Measurements from ENCODE around the gene MTA3.
"Not testable (repeated sequence)": the region's sequence is repeated elsewhere in the genome, so short reads cannot be mapped to it uniquely, and the experiment has no call there.

Gene MTA3

DNA sequence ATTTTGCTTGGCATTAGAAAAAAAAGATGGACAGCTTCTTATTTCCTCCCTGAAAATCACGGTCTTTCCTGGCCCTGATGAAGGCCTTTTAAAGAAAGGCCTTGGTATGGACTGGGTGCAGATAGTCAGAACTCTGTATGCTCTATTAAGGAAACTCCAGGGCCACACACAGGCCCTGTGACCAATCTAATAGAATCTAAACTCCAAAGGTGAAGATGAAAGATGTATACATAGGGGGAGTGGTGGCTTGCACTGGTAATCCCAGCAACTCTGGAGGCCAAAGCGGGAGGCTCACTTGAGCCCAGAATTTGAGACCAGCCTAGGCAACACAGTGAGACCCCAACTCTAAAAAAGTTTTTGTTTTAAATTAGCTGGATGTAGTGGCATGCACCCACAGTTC, 158.2 kb downstream of the MTA3 start:
- H3K4me3 ChIP-seq (replicated peaks; ENCODE audit: insufficient read depth, low read length): no peak overlapping the region
- no peak for TF ChIP-seq SPI1 (IDR thresholded peaks at IDR 0.05; ENCODE audit: borderline replicate concordance, low read depth)
- TF ChIP-seq GABPA (IDR thresholded peaks at IDR 0.05; ENCODE audit: low read depth): no peak
- TF ChIP-seq, protein P1, sequence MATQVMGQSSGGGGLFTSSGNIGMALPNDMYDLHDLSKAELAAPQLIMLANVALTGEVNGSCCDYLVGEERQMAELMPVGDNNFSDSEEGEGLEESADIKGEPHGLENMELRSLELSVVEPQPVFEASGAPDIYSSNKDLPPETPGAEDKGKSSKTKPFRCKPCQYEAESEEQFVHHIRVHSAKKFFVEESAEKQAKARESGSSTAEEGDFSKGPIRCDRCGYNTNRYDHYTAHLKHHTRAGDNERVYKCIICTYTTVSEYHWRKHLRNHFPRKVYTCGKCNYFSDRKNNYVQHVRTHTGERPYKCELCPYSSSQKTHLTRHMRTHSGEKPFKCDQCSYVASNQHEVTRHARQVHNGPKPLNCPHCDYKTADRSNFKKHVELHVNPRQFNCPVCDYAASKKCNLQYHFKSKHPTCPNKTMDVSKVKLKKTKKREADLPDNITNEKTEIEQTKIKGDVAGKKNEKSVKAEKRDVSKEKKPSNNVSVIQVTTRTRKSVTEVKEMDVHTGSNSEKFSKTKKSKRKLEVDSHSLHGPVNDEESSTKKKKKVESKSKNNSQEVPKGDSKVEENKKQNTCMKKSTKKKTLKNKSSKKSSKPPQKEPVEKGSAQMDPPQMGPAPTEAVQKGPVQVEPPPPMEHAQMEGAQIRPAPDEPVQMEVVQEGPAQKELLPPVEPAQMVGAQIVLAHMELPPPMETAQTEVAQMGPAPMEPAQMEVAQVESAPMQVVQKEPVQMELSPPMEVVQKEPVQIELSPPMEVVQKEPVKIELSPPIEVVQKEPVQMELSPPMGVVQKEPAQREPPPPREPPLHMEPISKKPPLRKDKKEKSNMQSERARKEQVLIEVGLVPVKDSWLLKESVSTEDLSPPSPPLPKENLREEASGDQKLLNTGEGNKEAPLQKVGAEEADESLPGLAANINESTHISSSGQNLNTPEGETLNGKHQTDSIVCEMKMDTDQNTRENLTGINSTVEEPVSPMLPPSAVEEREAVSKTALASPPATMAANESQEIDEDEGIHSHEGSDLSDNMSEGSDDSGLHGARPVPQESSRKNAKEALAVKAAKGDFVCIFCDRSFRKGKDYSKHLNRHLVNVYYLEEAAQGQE (IDR thresholded peaks at IDR 0.05; ENCODE audit: insufficient replicate concordance, low read depth): no peak
- TF ChIP-seq, protein P2, sequence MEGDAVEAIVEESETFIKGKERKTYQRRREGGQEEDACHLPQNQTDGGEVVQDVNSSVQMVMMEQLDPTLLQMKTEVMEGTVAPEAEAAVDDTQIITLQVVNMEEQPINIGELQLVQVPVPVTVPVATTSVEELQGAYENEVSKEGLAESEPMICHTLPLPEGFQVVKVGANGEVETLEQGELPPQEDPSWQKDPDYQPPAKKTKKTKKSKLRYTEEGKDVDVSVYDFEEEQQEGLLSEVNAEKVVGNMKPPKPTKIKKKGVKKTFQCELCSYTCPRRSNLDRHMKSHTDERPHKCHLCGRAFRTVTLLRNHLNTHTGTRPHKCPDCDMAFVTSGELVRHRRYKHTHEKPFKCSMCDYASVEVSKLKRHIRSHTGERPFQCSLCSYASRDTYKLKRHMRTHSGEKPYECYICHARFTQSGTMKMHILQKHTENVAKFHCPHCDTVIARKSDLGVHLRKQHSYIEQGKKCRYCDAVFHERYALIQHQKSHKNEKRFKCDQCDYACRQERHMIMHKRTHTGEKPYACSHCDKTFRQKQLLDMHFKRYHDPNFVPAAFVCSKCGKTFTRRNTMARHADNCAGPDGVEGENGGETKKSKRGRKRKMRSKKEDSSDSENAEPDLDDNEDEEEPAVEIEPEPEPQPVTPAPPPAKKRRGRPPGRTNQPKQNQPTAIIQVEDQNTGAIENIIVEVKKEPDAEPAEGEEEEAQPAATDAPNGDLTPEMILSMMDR (IDR thresholded peaks at IDR 0.05; ENCODE audit: insufficient read depth, low read length): no peak
- no peak for TF ChIP-seq POLR2AphosphoS5 (IDR thresholded peaks at IDR 0.05; ENCODE audit: low read depth)
- H3K27me3 ChIP-seq (ENCODE audit: insufficient read depth, poor library complexity, severe bottlenecking): no peaks in the 10 kb centered on the region
- H3K27ac ChIP-seq (replicated peaks): no peak overlapping the region
- no peak for DNase-seq (ENCODE audit: low read depth in 1 of 2, low spot score in 1 of 2)

DNA sequence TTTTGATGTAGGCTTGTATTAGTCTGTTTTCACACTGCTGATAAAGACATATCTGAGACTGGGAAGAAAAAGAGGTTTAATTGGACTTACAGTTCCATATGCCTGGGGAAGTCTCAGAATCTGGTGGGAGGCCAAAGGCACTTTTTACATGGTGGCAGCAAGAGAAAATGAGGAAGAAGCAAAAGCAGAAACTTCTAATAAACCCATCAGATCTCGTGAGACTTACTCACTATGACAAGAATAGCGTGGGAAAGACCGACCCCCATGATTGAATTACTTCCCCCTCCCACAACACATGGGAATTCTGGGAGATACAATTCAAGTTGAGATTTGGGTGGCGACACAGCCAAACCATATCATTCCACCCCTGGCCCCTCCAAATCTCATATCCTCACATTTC, 162.9 kb downstream of the MTA3 start:
- not testable (repeated sequence) for H3K4me3 ChIP-seq (replicated peaks; ENCODE audit: insufficient read depth, low read length); H3K27ac ChIP-seq (replicated peaks); DNase-seq (ENCODE audit: low read depth in 1 of 2, low spot score in 1 of 2); H3K27me3 ChIP-seq (ENCODE audit: insufficient read depth, poor library complexity, severe bottlenecking)

DNA sequence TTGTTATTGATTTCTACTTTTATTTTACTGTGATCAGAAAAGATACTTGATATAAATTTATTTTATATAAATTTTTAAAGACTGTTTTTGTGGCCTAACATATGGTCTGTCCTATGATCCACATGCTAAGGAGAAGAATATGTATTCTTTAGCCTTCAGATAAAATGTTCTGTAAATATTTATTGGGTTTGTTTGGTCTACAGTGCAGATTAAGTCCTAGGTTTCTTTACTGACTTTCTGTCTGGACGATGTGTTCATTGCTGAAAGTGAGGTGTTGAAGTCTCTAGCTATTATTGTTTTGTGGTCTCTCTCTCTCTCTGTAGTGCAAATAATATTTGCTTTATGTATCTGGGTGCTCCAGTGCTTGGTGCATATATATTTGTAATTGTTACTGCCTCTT, 165.4 kb downstream of the MTA3 start:
- Histone ChIP-seq H3K4me3 (replicated peaks; ENCODE audit: insufficient read depth, low read length) (no peak overlapping the region), H3K27me3 (ENCODE audit: insufficient read depth, poor library complexity, severe bottlenecking) (no peaks in the 10 kb centered on the region), H3K27ac (replicated peaks) (no peak overlapping the region)
- DNase-seq (ENCODE audit: low read depth in 1 of 2, low spot score in 1 of 2): no peak
- TF ChIP-seq, protein P2 (IDR thresholded peaks at IDR 0.05; ENCODE audit: insufficient read depth, low read length): no peak
- no peak for TF ChIP-seq SPI1 (IDR thresholded peaks at IDR 0.05; ENCODE audit: borderline replicate concordance, low read depth)
- TF ChIP-seq, protein P1 (IDR thresholded peaks at IDR 0.05; ENCODE audit: insufficient replicate concordance, low read depth): no peak
- TF ChIP-seq POLR2AphosphoS5 (IDR thresholded peaks at IDR 0.05; ENCODE audit: low read depth): no peak
- no peak for TF ChIP-seq GABPA (IDR thresholded peaks at IDR 0.05; ENCODE audit: low read depth)

DNA sequence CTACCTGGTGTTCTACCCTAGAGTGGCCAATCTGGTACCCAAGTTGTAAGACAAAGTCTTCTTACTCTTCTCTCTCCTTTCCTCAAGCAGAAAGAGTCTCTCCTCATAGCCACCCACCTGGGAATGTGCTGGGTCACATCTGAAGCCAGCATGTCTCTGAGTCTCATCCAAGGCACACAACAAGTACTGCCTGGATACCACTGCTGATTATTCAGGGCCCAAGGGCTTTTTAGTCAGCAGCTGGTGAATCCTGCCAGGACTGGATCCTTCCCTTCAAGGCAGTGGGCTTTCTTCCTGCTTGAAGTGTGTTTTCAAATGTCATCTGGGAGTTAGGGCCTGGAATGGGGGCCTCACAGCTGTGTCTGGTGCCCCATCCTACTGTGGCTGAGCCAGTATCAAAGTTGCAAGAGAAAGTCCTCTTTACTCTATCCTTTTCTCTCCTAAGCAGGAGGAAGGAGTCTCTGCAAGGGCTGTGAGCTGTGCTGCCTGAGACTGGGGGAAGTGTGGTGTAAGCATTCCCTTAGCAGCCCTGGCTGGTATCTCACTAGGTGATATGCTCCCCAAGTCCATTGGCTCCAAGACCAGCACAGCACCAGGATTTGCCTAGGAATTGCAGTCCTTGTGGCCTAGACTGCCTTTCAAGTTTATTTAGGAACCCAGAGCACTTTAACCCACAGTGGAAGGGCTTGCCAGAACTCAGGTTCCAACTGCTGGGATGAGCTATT, 168.3 kb downstream of the MTA3 start:
- Histone ChIP-seq H3K27ac (replicated peaks) (no peak overlapping the region), H3K27me3 (ENCODE audit: insufficient read depth, poor library complexity, severe bottlenecking) (no peaks in the 10 kb centered on the region), H3K4me3 (replicated peaks; ENCODE audit: insufficient read depth, low read length) (no peak overlapping the region)
- no peak for DNase-seq (ENCODE audit: low read depth in 1 of 2, low spot score in 1 of 2)
- TF ChIP-seq GABPA (IDR thresholded peaks at IDR 0.05; ENCODE audit: low read depth) (no peak), POLR2AphosphoS5 (IDR thresholded peaks at IDR 0.05; ENCODE audit: low read depth) (no peak), SPI1 (IDR thresholded peaks at IDR 0.05; ENCODE audit: borderline replicate concordance, low read depth) (no peak)
- TF ChIP-seq, protein P1 (IDR thresholded peaks at IDR 0.05; ENCODE audit: insufficient replicate concordance, low read depth): no peak
- TF ChIP-seq, protein P2 (IDR thresholded peaks at IDR 0.05; ENCODE audit: insufficient read depth, low read length): no peak
